Limb (tissue), 2 donors: ENCODE data around the gene PDE4DIP.
"Not testable (repeated sequence)": the region's sequence is repeated elsewhere in the genome, so short reads cannot be mapped to it uniquely, and the experiment has no call there.

ENCODE experiments used
- DNase-seq, 2 donors: peaks; one replicate each; pipeline ENCODE4 v3.0.0-alpha.2; 2016; ENCODE audit errors: extremely low spot score in 2 of 2

Gene PDE4DIP

GRCh38 chr1:148975453-148975852 lies 131.2 kb downstream of the PDE4DIP start:
- not testable (repeated sequence) for DNase-seq

- not testable (repeated sequence) for DNase-seq
These were observed 131.8 kb downstream of the PDE4DIP start for GRCh38 chr1:148975866-148976537.

- not testable (repeated sequence) for DNase-seq
These were observed 133.6 kb downstream of the PDE4DIP start for GRCh38 chr1:148977785-148978184.

GRCh38 chr1:148989378-148989777 lies 145.2 kb downstream of the PDE4DIP start:
- DNase-seq, result not testable (repeated sequence)

- DNase-seq, result not testable (repeated sequence)
These were observed 146.1 kb downstream of the PDE4DIP start for GRCh38 chr1:148990233-148990788.

- not testable (repeated sequence) for DNase-seq
These were observed 147.6 kb downstream of the PDE4DIP start for GRCh38 chr1:148991818-148992217.

- not testable (repeated sequence) for DNase-seq
These were observed 148.1 kb downstream of the PDE4DIP start for GRCh38 chr1:148992364-148992763.

- DNase-seq, result not testable (repeated sequence)
These were observed 152.4 kb downstream of the PDE4DIP start for GRCh38 chr1:148996449-148997224.

- not testable (repeated sequence) for DNase-seq
These were observed 153.2 kb downstream of the PDE4DIP start for GRCh38 chr1:148997405-148997804.

- DNase-seq, result not testable (repeated sequence)
These were observed 158.4 kb downstream of the PDE4DIP start for GRCh38 chr1:149002664-149003063.

- DNase-seq, result not testable (repeated sequence)
These were observed 164.1 kb downstream of the PDE4DIP start for GRCh38 chr1:149008326-149008725.

GRCh38 chr1:149008769-149009168 lies 164.5 kb downstream of the PDE4DIP start:
- not testable (repeated sequence) for DNase-seq

- DNase-seq, result not testable (repeated sequence)
These were observed 165.5 kb downstream of the PDE4DIP start for GRCh38 chr1:149009761-149010160.

GRCh38 chr1:149012599-149012998 lies 168.4 kb downstream of the PDE4DIP start:
- DNase-seq, result not testable (repeated sequence)

GRCh38 chr1:149013513-149013912 lies 169.3 kb downstream of the PDE4DIP start:
- DNase-seq, result not testable (repeated sequence)

GRCh38 chr1:149015522-149015921 lies 171.3 kb downstream of the PDE4DIP start:
- not testable (repeated sequence) for DNase-seq

- DNase-seq, result not testable (repeated sequence)
These were observed 172.4 kb downstream of the PDE4DIP start for GRCh38 chr1:149016626-149017025.

GRCh38 chr1:149018577-149018976 lies 174.3 kb downstream of the PDE4DIP start:
- not testable (repeated sequence) for DNase-seq

GRCh38 chr1:149024327-149024726 lies 180.1 kb downstream of the PDE4DIP start:
- DNase-seq, result not testable (repeated sequence)

GRCh38 chr1:149033916-149034315 lies 189.7 kb downstream of the PDE4DIP start:
- not testable (repeated sequence) for DNase-seq

GRCh38 chr1:149043056-149043455 lies 198.8 kb downstream of the PDE4DIP start:
- DNase-seq, result not testable (repeated sequence)

GRCh38 chr1:149064611-149065010 lies 220.4 kb downstream of the PDE4DIP start:
- DNase-seq, result not testable (repeated sequence)
